ENCODE measurements around the gene GKN1. TPM values are rescaled to one million over a fixed set of nuclear protein-coding genes. Genes with fewer than 3 reads are reported as not detected.
"Not testable (repeated sequence)": the region's sequence is repeated elsewhere in the genome, so short reads cannot be mapped to it uniquely, and the experiment has no call there.

The GKN1 gene
- total RNA-seq, 1 donor = under 0.01 TPM

DNA sequence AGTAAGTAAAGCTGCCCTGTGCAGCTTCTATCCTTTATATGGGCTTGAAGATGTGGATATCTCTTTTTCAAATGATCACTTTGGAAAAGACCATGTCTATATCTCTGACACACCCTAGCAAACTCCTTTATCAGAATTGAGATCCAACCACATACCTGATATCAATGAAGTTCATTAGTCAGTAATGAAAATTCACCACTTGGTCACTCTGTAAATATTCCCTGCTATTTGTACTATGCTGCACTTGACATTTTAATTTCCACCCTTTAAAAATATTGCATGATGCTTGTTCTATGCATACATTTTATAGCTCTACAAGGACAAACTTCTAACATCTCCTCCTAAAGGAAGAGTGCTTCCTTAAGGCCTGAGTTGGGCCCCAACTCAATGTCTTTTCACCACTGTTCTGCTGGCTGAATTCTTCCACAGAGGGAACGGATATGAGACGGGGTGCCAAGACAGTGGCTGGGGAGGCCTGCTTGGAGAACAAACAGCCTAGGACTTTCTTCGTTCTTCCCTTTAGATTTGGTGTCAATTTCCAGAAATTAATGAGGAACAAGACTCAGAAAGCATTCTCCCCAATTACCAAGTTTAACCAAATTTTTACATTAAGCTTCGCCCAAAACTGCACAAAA lies 21.4 kb upstream of the GKN1 start, which contains the start of gene GKN2:
Gene GKN2, minus strand, starts transcription at position 7 of the 635 bp plus-strand sequence. CDS start 32 bp downstream, outside the sequence.
- TF ChIP-seq, protein P1, sequence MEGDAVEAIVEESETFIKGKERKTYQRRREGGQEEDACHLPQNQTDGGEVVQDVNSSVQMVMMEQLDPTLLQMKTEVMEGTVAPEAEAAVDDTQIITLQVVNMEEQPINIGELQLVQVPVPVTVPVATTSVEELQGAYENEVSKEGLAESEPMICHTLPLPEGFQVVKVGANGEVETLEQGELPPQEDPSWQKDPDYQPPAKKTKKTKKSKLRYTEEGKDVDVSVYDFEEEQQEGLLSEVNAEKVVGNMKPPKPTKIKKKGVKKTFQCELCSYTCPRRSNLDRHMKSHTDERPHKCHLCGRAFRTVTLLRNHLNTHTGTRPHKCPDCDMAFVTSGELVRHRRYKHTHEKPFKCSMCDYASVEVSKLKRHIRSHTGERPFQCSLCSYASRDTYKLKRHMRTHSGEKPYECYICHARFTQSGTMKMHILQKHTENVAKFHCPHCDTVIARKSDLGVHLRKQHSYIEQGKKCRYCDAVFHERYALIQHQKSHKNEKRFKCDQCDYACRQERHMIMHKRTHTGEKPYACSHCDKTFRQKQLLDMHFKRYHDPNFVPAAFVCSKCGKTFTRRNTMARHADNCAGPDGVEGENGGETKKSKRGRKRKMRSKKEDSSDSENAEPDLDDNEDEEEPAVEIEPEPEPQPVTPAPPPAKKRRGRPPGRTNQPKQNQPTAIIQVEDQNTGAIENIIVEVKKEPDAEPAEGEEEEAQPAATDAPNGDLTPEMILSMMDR (IDR thresholded peaks at IDR 0.05; ENCODE audit: insufficient read depth, low read depth, low read length) = no peak
- no peak for DNase-seq (ENCODE audit: low read depth)
- no peak within 1 kb of the TSS for H3K4me3 ChIP-seq (ENCODE audit: low read depth, low read length)

DNA sequence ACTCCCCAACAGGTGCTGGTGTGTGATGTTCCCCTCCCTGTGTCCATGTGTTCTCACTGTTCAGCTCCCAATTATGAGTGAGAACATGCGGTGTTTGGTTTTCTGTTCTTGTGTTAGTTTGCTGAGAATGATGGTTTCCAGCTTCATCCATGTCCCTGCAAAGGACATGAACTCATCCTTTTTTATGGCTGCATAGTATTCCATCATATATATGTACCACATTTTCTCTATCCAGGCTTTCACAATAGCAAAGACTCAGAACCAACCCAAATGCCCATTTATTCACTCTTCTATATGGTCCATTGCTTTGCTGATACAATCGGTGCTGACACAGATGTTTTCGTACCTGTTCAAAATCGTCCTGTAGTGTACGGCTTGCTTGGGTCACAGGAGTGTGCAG lies 19.0 kb upstream of the GKN1 start:
- H3K4me3 ChIP-seq (ENCODE audit: low read depth, low read length); DNase-seq (ENCODE audit: low read depth): not testable (repeated sequence)

DNA sequence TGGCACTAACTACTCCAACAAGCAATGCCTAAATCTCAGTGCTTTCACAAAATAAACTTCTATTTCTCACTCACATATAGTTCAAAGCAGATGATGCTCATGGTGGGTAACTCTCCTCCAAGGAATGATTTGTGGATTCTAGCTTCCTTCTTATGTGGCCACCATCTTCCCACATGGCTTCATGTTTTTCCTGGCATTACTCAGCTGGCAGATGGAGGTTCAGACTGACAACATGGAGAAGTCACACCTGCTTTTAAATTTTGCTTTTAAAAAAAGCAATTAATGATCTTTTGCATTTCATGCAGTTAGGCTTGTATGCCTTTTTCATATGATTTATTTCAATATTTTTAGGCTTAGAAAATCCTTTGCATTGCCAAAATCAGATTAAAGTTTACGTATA lies 15.4 kb upstream of the GKN1 start:
- no peak for DNase-seq (ENCODE audit: low read depth)
- TF ChIP-seq, protein P1 (IDR thresholded peaks at IDR 0.05; ENCODE audit: insufficient read depth, low read depth, low read length) = no peak
- no peak overlapping the region for H3K4me3 ChIP-seq (ENCODE audit: low read depth, low read length)

DNA sequence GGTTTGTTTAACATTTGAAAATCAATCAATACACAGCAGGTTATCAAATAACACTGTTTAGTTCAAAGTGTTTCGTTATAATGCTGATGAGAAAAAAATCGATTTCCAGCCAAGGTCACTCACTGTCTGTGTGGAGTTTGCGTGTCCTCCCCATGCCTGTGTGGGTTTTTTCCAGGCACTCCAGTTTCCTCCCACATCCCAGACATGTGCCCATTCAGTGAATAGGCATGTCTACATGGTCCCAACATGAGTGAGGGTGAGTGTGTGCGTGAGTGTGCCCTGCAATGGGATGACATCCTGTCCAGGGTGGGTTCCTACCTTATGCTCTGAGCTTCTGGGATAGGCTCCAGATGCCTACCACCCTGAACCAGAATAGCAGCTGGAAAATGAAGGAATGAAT lies 13.1 kb upstream of the GKN1 start:
- no peak overlapping the region for H3K4me3 ChIP-seq (ENCODE audit: low read depth, low read length)
- TF ChIP-seq, protein P1 (IDR thresholded peaks at IDR 0.05; ENCODE audit: insufficient read depth, low read depth, low read length) = no peak
- no peak for DNase-seq (ENCODE audit: low read depth)

DNA sequence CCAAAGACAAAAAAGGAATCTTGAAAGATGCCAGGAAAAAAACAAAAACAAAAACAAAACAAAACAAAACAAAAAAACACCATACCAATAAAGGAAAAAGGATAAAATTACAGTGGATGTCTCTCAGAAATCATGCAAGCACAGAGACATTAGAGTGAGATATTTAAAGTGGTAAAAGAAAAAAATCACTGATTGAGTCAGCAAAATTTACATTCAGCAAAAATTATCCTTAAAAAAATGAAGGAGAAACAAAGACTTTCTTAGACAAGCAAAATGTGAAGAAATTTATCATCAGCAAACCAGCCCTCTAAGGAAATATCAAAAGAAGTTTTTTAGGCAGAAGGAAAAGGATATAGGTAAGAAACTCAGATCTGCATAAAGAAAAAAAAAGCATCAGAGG lies 10.2 kb upstream of the GKN1 start:
- TF ChIP-seq, protein P1 (IDR thresholded peaks at IDR 0.05; ENCODE audit: insufficient read depth, low read depth, low read length) = no peak
- no peak overlapping the region for H3K4me3 ChIP-seq (ENCODE audit: low read depth, low read length)
- no peak for DNase-seq (ENCODE audit: low read depth)

DNA sequence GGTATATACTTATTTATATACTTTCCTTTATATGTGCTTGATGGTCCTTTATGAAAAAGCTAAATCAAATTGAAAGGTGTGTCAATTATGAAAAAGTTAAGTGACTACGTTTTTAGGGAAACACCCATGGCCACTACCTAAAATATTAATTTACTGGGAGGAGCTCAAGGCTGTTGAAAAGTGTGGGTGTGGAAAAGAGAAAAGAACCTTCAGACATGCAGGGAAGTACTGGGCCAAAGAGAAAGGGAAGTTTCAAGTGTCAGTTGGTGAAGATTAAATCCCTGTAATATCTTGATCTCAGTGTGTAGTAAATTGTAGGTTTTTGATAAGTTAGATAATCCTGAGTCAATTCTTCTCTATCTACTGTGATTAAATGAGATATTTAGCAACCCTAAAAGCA lies 6.2 kb upstream of the GKN1 start:
- H3K4me3 ChIP-seq (ENCODE audit: low read depth, low read length) = no peak overlapping the region
- TF ChIP-seq, protein P1 (IDR thresholded peaks at IDR 0.05; ENCODE audit: insufficient read depth, low read depth, low read length) = no peak

DNA sequence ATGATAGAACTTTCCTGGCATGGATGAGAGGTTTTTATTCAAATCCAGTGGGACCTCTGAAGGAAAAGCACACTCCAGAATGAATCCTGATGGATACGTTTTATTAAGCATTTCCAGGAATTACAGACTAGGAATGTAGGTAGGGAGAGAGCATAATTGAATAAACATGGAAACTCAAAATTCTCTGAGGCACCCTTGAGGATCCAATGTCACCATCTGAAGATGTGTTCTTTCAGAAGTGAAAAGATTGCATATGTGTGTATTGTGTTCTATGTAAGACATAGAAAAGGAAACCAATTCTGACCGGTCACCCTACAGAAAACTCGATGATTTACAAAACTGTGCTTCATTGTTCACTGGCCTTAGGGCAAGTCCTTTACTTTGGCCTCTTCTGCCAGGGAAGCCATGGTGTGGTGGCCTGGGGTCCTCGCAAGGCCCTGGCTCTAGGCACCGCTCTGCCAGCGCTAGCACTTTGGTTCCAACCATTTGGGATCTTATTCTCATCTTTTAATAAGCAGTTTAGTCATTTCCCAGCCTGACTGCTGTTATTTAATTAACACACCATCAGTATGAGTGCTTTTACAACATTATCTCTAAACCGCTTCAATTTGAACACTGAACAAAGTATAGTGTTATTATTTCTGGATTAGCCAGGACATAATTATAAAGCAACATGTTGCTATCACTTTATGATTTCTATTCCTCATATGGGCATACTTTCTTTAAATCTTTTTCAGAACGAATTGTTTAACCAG lies 4.5 kb upstream of the GKN1 start:
- H3K4me3 ChIP-seq (ENCODE audit: low read depth, low read length) = no peak overlapping the region
- no peak for DNase-seq (ENCODE audit: low read depth)
- TF ChIP-seq, protein P1 (IDR thresholded peaks at IDR 0.05; ENCODE audit: insufficient read depth, low read depth, low read length) = no peak

More for the DNA sequence above, 6.2 kb upstream of the GKN1 start:
- no peak for DNase-seq (ENCODE audit: low read depth)

Measured in fibroblast of villous mesenchyme (primary cell).